Bronchial smooth muscle cell (primary cell): ENCODE measurements around the gene ZC3H10. TPM values are rescaled to one million over a fixed set of nuclear protein-coding genes. Genes with fewer than 3 reads are reported as not detected.

Source experiments
- total RNA-seq: library from RNA; depleted of rRNA; stranded (reverse); fragments of >200 nt; gene quantifications from 2 replicates; pipeline ENCODE4 v1.2.1, GENCODE V29; 2014

The ZC3H10 gene, protein sequence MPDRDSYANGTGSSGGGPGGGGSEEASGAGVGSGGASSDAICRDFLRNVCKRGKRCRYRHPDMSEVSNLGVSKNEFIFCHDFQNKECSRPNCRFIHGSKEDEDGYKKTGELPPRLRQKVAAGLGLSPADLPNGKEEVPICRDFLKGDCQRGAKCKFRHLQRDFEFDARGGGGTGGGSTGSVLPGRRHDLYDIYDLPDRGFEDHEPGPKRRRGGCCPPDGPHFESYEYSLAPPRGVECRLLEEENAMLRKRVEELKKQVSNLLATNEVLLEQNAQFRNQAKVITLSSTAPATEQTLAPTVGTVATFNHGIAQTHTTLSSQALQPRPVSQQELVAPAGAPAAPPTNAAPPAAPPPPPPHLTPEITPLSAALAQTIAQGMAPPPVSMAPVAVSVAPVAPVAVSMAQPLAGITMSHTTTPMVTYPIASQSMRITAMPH
- 6.0 and 8.2 TPM in 2 replicates for total RNA-seq

DNA sequence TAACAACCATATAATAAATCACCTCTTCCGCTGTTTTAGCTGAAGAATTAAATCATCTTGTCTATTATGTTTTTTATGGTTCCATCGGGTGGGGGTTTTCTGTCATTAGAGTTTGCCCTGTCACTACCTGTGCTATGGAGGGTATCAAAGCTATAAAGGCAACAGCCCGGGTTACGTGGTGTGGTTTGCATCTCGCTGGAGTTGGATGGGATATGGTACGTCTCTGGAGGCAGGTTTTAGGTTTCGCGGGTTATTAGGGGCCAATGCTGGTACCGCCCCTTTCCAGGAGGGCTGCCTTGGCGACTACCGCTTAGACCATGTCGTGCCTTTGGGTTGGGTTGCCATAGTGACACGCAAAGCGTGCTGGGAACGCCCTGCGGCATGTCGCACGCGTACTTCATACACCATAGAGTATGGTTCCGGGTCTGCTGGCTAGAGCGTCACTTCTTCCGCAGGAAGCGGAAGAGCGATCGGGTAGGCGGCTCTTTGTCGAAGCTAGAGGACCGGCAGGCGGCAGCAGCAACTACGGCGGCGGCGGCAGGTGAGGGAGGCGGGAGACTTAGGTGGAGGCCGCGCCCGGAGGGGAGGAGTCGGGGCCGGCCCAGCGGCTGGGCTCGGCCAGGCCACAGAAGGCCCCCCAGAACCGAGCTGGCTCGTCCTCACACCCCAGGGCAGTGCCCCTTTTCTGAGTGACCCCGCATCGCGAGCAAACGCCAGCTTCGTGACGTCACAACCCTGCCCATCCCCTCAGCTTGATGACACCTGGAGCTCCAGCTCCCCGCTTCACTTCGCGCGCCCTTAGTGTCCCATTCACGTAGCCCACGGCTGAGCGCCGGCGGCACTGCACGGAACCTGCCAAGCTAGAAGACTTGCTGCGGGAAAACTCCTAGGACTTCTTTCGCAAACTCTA lies at the start of gene ZC3H10:
Gene ZC3H10, plus strand, starts transcription at position 489 of the 910 bp plus-strand sequence. CDS start 2,297 bp downstream, outside the sequence.

DNA sequence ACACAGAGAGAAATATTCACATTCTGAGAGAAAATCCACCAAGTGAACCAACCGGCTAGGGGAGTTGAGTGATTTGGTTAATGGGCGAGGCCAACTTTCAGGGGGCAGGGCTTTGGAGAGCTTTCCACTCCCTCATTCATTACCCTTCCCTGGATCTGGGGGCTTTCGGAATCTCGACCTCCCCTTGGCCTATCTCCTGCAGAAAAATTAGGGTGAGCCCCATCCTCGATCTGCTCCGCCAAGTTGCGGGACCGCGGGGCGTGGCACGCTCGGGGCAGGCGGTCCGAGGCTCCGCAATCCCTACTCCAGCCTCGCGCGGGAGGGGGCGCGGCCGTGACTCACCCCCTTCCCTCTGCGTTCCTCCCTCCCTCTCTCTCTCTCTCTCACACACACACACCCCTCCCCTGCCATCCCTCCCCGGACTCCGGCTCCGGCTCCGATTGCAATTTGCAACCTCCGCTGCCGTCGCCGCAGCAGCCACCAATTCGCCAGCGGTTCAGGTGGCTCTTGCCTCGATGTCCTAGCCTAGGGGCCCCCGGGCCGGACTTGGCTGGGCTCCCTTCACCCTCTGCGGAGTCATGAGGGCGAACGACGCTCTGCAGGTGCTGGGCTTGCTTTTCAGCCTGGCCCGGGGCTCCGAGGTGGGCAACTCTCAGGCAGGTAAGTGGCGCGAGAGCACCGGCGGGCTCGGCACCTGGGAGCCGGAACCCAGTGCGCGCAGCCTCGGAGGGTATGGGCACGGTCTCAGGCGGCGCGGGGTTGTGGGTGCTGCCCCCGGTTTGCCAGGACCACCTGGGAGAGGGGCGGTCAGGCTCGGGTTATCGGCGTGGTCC lies 38.1 kb upstream of the ZC3H10 start, which contains the start of gene ERBB3:
Gene ERBB3, plus strand, starts transcription at position 443 of the 833 bp plus-strand sequence. Its CDS starts 136 bp downstream, at position 579.

DNA sequence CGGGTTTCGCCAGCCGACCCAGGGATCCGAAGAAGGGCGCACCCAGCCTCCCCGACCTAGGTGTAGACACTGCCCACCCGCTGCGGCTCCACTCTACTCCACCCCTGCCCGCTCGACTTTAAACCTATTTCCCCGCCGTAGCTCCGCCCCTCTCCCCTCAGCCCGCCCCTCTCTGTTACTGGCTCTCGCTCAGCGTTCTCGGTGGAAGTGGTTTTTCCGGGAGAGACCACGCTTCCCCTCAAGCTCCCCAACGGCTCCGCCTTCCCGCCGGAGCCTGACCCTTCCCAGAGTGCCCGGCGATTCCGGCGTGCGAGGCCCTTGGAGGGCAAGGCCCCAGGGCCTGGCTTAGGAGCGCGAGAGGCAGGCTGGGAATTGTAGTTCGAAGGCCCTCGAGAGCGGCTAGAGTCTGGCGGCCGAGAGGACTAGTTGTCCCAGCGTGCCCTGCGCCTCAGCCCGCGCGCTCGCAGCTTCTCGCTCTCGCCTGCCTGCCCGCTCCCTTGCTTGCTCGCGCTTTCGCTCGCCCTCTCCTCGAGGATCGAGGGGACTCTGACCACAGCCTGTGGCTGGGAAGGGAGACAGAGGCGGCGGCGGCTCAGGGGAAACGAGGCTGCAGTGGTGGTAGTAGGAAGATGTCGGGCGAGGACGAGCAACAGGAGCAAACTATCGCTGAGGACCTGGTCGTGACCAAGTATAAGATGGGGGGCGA lies 13.8 kb upstream of the ZC3H10 start, which contains the start of gene PA2G4:
Gene PA2G4, plus strand, starts transcription at position 451 of the 706 bp plus-strand sequence. Its CDS starts 179 bp downstream, at position 630.

DNA sequence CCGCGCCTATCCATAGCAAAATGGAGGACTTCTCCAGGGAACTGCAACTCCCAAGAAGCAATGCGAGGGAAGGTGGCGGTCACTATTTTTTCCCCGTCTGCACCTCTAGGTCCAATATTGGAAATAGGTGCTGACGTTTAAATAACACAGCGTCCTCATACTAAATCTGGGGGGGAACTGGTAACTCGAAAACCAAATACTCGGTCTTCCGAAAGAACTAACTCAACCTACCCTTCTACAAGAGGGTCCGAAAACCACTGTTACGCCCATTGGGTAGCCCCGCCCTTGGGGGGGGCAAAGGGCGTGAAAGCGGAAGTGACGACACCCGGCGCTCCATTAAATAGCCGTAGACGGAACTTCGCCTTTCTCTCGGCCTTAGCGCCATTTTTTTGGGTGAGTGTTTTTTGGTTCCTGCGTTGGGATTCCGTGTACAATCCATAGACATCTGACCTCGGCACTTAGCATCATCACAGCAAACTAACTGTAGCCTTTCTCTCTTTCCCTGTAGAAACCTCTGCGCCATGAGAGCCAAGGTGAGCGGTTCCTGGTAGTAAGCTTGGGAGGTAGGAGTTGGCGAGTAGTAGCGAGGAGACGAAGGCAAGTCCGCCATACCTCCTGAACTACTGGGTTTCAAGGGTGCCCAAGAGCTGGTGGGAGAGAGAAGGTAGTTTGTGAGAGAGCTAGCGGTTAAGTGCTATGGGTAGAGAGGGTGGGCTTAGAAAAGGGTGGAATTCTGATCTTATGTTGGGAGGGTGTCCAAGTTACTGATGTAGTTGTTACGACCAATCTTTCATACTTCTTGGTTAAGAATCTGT lies 1.6 kb upstream of the ZC3H10 start, which contains the start of gene RPL41:
Gene RPL41, plus strand, starts transcription at position 367 of the 815 bp plus-strand sequence.

DNA sequence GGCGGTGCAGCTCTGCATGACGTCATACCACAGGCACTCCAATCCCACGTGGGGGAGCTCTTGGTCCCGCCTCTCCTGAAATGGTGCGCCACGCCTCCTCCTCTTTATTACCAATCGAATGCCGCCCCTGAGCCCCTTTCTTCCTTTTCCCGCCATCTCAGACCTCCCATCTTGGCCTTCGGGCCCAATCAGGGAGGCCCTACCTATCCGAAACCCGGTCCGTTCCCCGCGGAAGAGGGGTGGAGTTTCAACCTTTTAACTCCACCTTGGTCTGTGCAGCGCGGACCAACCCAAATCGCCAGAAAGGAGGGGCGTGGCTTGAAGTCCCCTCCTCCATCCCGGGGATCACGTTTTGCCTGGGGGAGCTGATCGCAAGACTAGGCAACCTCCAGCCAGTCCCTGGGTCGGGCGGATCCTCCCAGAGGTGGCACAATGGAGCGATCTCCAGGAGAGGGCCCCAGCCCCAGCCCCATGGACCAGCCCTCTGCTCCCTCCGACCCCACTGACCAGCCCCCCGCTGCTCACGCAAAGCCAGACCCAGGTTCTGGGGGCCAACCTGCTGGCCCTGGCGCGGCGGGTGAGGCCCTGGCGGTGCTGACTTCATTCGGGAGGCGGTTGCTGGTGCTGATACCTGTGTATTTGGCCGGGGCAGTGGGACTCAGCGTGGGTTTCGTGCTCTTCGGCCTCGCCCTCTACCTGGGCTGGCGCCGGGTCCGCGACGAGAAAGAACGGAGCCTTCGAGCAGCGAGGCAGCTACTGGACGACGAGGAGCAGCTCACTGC lies 10.0 kb downstream of the ZC3H10 start, which contains the start of gene ESYT1:
Gene ESYT1, plus strand, starts transcription at position 380 of the 782 bp plus-strand sequence. Its CDS starts 53 bp downstream, at position 433.

DNA sequence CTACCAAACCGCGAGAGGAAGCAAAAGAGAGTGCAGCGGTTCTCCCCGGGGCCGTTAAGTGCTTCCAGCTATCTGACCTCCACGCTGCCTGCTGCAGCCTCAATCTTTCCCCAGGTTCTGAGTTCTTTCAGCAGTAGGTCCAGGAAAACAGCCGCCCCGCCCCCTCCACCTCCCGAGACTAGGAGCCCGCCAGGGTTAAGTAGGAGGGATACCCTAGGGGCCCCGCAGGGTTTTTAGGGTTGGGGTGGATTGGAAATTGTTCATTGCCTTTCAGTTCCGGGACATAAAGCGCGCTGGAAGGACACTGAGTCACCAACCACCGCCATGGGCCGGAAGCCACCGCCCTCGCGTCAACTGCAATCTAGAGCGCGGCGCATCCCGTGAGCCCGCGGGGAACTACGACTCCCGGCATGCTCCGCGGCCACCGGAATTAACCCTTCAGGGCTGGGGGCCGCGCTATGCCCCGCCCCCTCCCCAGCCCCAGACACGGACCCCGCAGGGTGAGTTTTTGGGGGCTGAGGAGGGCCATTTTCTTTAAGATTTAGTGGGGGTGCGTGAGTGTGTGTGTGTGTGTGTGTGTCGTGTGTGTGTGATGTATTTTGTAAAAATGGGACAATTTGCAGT lies 34.2 kb downstream of the ZC3H10 start, which contains the start of gene MYL6B:
Gene MYL6B, plus strand, starts transcription at position 456 of the 624 bp plus-strand sequence. CDS start 1,332 bp downstream, outside the sequence.

DNA sequence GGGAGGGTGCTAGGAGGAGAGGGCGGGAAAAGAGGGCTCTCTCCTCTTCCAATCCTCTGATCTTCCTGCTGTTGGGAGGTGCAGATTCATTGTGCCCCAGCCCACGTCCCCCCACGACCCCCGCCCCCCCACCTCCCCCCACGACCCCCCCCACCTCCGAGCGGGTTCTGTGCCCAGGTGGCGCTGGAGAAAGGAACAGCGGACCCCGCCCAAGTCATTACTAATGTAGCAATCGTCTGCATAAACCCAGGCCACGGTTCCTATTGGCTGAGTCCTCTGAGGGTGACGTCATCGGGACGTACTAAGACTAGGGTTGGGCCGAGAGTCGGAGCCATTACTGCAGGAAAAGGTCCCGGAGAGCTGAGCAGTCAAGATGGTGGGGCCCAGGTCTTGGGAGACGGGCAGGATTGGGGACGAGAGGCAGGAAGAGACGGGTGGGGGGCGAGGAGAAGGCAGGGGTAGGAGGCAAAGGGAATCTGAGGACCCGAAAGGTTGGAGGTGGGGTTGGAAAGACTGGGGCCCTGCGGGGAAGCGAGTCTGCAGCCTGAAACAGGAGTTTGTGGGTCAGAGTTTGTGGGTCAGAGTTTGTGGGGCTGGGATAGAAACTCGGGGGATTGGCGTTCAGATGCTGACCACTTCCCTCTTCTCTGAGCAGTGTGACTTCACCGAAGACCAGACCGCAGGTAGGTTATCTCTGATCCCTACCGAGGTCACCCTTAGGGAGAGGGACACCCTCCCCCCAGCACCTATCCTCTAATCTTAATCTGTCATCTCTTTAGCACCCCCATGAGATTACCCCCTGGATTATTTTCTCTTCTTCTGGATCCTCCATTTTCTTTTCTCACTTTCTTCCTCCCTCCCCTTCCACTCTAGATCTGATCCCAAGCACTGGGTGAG lies 40.2 kb downstream of the ZC3H10 start, which contains the start of gene MYL6:
Gene MYL6, plus strand, starts transcription at position 331 of the 897 bp plus-strand sequence. Its CDS starts 43 bp downstream, at position 374.

Other genes starting within 250 kb of the ZC3H10 start
- 29.8 and 43.8 TPM in 2 replicates for gene PYM1, start 190.4 kb upstream of the ZC3H10 start, total RNA-seq
- 36.4 and 38.0 TPM in 2 replicates for gene DGKA, start 187.1 kb upstream of the ZC3H10 start, total RNA-seq
- 0.43 and 1.3 TPM in 2 replicates for gene PMEL, start 152.2 kb upstream of the ZC3H10 start, total RNA-seq
- gene CDK2, start 151.4 kb upstream of the ZC3H10 start, total RNA-seq: 4.5 and 6.8 TPM in 2 replicates
- gene RAB5B, start 144.2 kb upstream of the ZC3H10 start, total RNA-seq: 37.5 and 43.0 TPM in 2 replicates
- 12.2 and 13.1 TPM in 2 replicates for gene SUOX, start 121.0 kb upstream of the ZC3H10 start, total RNA-seq
- 1.4 and 1.6 TPM in 2 replicates for gene IKZF4, start 97.2 kb upstream of the ZC3H10 start, total RNA-seq
- 94.3 and 144 TPM in 2 replicates for gene RPS26, start 76.3 kb upstream of the ZC3H10 start, total RNA-seq
- gene ERBB3, start 38.1 kb upstream of the ZC3H10 start, total RNA-seq: 0.63 and 0.94 TPM in 2 replicates
- gene PA2G4, start 13.7 kb upstream of the ZC3H10 start, total RNA-seq: 86.1 and 108 TPM in 2 replicates
- gene RPL41, start 1.6 kb upstream of the ZC3H10 start, total RNA-seq: 3,876 and 6,422 TPM in 2 replicates
- 138 and 202 TPM in 2 replicates for gene ESYT1, start 10.0 kb downstream of the ZC3H10 start, total RNA-seq
- gene MYL6B, start 34.3 kb downstream of the ZC3H10 start, total RNA-seq: 124 and 137 TPM in 2 replicates
- gene MYL6, start 40.1 kb downstream of the ZC3H10 start, total RNA-seq: 2,436 and 3,376 TPM in 2 replicates
- gene SMARCC2, start 71.2 kb downstream of the ZC3H10 start, total RNA-seq: 46.7 and 55.5 TPM in 2 replicates
- 81.8 and 103 TPM in 2 replicates for gene RNF41, start 103.7 kb downstream of the ZC3H10 start, total RNA-seq
- 26.0 and 27.6 TPM in 2 replicates for gene NABP2, start 106.1 kb downstream of the ZC3H10 start, total RNA-seq
- 0.26 and 0.47 TPM in 2 replicates for gene SLC39A5, start 111.8 kb downstream of the ZC3H10 start, total RNA-seq
- 8.4 and 15.8 TPM in 2 replicates for gene ANKRD52, start 140.1 kb downstream of the ZC3H10 start, total RNA-seq
- gene COQ10A, start 148.7 kb downstream of the ZC3H10 start, total RNA-seq: 9.1 and 10.2 TPM in 2 replicates
- gene CS, start 182.1 kb downstream of the ZC3H10 start, total RNA-seq: 55.3 and 69.0 TPM in 2 replicates
- 68.4 and 84.2 TPM in 2 replicates for gene CNPY2, start 197.7 kb downstream of the ZC3H10 start, total RNA-seq
- gene PAN2, start 215.7 kb downstream of the ZC3H10 start, total RNA-seq: 21.8 and 27.2 TPM in 2 replicates
- 0.09 TPM in 1 of 2 replicates, not detected in the other for gene IL23A, start 220.6 kb downstream of the ZC3H10 start, total RNA-seq
- 276 and 289 TPM in 2 replicates for gene STAT2, start 241.8 kb downstream of the ZC3H10 start, total RNA-seq
- gene APOF, start 244.6 kb downstream of the ZC3H10 start, total RNA-seq: not detected in 2 replicates